Kidney capillary endothelial cell (primary cell): ENCODE data around the gene E2F6.
A peak's percentile ranks its signal among the peaks of the same experiment; 100 is the strongest.
"Not testable (repeated sequence)": the region's sequence is repeated elsewhere in the genome, so short reads cannot be mapped to it uniquely, and the experiment has no call there.

Source experiments
- DNase-seq: peaks from one replicate; pipeline ENCODE4 v3.0.0-alpha.2; 2018; ENCODE audit warnings: low spot score

Gene E2F6

GRCh38 chr2:11412449-11412810 lies 53.5 kb downstream of the E2F6 start:
- no peak for DNase-seq

GRCh38 chr2:11411768-11412448 lies 54.1 kb downstream of the E2F6 start:
- DNase-seq: peak; percentile 42

GRCh38 chr2:11411244-11411643 lies 54.7 kb downstream of the E2F6 start:
- DNase-seq: no peak

GRCh38 chr2:11410101-11410500 lies 55.9 kb downstream of the E2F6 start:
- no peak for DNase-seq

DNA sequence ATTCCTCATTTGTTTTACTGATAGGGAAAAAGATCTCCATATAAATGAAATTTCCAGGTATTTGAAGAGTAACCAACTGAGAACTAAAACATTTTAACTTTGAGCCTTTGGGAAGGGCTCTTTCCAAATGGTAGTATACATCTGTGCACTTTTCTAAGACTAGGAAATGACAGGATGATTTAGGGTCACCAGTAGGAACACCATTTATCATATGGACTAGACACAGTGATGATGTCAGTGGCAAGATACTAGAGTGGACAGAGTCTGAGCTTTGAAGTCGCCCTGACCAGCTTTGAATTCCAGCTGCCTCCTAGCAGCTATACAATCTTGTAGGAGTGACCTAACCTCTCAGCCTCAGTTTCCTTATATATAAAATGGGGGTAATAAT lies 56.4 kb downstream of the E2F6 start:
- no peak for DNase-seq

DNA sequence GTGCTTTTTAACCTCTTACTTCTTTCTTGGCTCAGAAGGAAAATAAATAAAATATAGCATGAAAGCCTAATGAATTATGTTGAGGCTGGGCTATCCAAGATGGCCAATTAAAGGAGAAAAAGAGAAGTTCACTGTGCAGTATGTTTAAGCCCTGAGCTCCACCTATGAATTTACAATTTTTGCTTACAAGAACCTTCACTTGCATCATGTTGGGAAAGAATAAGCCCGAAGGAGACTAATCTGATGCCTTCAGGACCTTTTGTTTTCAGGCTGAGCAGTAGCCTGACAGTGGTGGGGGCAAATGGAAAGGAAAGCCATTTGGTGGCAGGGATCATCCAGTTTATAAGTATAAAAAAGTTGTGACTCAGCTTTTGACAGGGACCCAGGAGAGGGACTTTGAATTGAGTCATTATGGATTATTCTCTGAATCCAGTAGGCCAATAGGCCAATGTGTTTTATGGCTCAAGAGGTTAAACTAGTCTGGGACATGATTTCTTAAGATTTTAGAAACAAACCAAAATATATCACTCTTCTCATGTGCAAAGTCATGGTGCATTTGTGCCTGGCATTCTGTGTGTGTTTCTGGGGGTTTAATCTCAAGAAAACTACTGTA lies 56.9 kb downstream of the E2F6 start:
- DNase-seq: no peak

- DNase-seq: no peak
Measured at GRCh38 chr2:11407413-11407812, 58.5 kb downstream of the E2F6 start.

DNA sequence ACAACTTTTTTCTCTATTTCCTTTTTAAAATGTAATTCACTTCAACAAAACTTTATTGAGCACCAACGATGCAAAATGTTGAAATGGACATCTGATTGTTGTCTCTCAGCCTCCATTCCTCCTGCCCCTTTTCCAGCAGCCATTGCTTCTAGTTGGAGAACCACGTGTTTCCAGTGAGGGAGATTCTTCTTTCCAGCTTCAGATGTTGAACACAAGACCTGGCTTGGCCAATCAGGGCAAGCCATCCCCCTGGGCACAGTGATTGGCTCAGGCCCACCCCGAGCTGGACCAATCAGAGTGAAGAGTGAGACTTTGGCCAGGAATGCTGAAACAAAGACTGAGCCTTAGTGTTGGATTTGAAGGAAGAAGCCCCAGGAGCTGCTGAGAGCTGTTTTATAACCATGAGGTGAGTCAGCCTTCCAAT lies 59.0 kb downstream of the E2F6 start:
- DNase-seq: peak; percentile 37

GRCh38 chr2:11406267-11406957 lies 59.5 kb downstream of the E2F6 start:
- no peak for DNase-seq

GRCh38 chr2:11405599-11406266 lies 60.2 kb downstream of the E2F6 start:
- no peak for DNase-seq

- DNase-seq: not testable (repeated sequence)
Measured at GRCh38 chr2:11405074-11405406, 60.9 kb downstream of the E2F6 start.

- peak; percentile 50 for DNase-seq
Measured at GRCh38 chr2:11404376-11405073, 61.4 kb downstream of the E2F6 start.

GRCh38 chr2:11402436-11402835 lies 63.5 kb downstream of the E2F6 start:
- no peak for DNase-seq

GRCh38 chr2:11399438-11399762 lies 66.6 kb downstream of the E2F6 start:
- DNase-seq: no peak

GRCh38 chr2:11398750-11399437 lies 67.1 kb downstream of the E2F6 start:
- no peak for DNase-seq

GRCh38 chr2:11397513-11397912 lies 68.4 kb downstream of the E2F6 start:
- DNase-seq: no peak

- DNase-seq: no peak
Measured at GRCh38 chr2:11396467-11397445, 69.2 kb downstream of the E2F6 start.

- no peak for DNase-seq
Measured at GRCh38 chr2:11396021-11396420, 69.9 kb downstream of the E2F6 start.

DNA sequence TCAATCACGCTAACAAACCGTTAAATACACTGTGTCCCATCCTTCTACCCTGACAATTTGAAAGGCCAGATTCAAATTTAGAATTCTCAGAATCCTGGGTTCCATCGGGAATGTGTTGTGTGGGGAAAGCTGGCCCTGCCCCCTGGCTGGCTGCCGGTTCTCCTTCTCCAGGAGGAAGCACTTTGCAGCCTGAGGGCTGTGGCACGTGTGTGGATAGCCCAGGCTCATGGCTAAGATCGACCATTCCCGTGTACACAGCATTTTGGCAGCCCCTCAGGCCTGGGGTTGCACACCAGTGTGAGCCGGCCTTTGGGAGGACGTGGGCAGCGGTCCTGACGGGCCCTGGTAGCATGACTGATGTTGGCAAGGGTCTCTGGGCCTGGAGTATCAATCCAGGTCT lies 70.6 kb downstream of the E2F6 start:
- DNase-seq: no peak
